ENCODE data around the gene SPAG6.

DNA sequence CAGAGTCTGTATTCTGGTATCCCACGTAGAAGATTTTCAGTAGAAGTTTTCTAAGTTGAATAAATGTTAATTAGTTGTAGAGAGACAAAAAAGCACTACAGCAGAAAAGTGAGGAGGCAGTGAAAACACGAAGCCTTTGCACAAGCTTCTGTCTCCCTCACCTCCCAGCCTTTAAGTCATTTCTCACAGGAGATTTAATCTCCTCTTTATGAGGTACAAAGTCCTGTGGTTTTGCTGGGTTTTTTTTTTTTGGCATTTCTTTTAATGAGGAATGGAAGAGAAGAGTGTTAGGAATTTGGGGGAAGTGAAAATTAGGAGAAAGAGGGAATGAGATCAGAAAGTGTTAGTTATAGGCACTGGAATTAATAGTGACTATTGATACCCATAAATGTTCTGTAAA, 21.5 kb downstream of the SPAG6 start:
- TF ChIP-seq POLR2A (IDR thresholded peaks at IDR 0.05) (no peak), CTCF (IDR thresholded peaks at IDR 0.05) (no peak), POLR2AphosphoS5 (IDR thresholded peaks at IDR 0.05) (no peak), EP300 (IDR thresholded peaks at IDR 0.05) (no peak)

All from upper lobe of left lung (tissue), 4 donors.